Embryonic facial prominence (tissue), 1 donor: ENCODE measurements around the gene INPP5F.

Experiments
- DNase-seq: peaks from one replicate; pipeline ENCODE4 v3.0.0-alpha.2; 2016; ENCODE audit errors: extremely low spot score

INPP5F gene

GRCh38 chr10:119817991-119818888, 92.4 kb downstream of the INPP5F start:
- DNase-seq, result peak; percentile 57

- peak; percentile 25 for DNase-seq
These were observed 93.0 kb downstream of the INPP5F start for GRCh38 chr10:119818889-119819270.

- DNase-seq, result no peak
These were observed 95.3 kb downstream of the INPP5F start for GRCh38 chr10:119821182-119821581.

- no peak for DNase-seq
These were observed 98.4 kb downstream of the INPP5F start for GRCh38 chr10:119824299-119824698.

- DNase-seq, result no peak
These were observed 100.9 kb downstream of the INPP5F start for GRCh38 chr10:119826771-119827170.

- no peak for DNase-seq
These were observed 101.6 kb downstream of the INPP5F start for GRCh38 chr10:119827430-119827829.

GRCh38 chr10:119829429-119829828, 103.6 kb downstream of the INPP5F start:
- no peak for DNase-seq

GRCh38 chr10:119830851-119831250, 105.0 kb downstream of the INPP5F start:
- DNase-seq, result no peak

GRCh38 chr10:119831656-119832055, 105.8 kb downstream of the INPP5F start:
- DNase-seq, result no peak

- DNase-seq, result no peak
These were observed 107.1 kb downstream of the INPP5F start for GRCh38 chr10:119832951-119833350.

GRCh38 chr10:119834188-119834587, 108.3 kb downstream of the INPP5F start:
- no peak for DNase-seq

GRCh38 chr10:119845656-119846055, 119.8 kb downstream of the INPP5F start:
- DNase-seq, result no peak

GRCh38 chr10:119849031-119849789, 123.4 kb downstream of the INPP5F start:
- DNase-seq, result no peak

- DNase-seq, result no peak
These were observed 124.1 kb downstream of the INPP5F start for GRCh38 chr10:119849944-119850343.

GRCh38 chr10:119852277-119852676, 126.4 kb downstream of the INPP5F start:
- no peak for DNase-seq

GRCh38 chr10:119852822-119853221, 127.0 kb downstream of the INPP5F start:
- no peak for DNase-seq

GRCh38 chr10:119853574-119853973, 127.7 kb downstream of the INPP5F start:
- no peak for DNase-seq

GRCh38 chr10:119858063-119858462, 132.2 kb downstream of the INPP5F start:
- no peak for DNase-seq

- peak; percentile 40 for DNase-seq
These were observed 133.8 kb downstream of the INPP5F start for GRCh38 chr10:119859420-119860258.

- no peak for DNase-seq
These were observed 135.2 kb downstream of the INPP5F start for GRCh38 chr10:119860866-119861607.

- no peak for DNase-seq
These were observed 136.7 kb downstream of the INPP5F start for GRCh38 chr10:119862524-119862923.
